SU-DHL-6 (cell line): ENCODE data around the gene NADK.

Source experiments
- EZH2phosphoT487 ChIP-seq: fragments of 200-600 bp; sonication (generic), shearing (Covaris generic); conservative IDR thresholded peaks from 2 replicates; pipeline ENCODE4 v1.6.1; 2018; ENCODE audit warnings: mild to moderate bottlenecking, antibody characterized with exemption, low read length, moderate library complexity, mixed read lengths
- TF ChIP-seq, protein P1 (sequence below): fragments of 200-600 bp; sonication (generic); IDR thresholded peaks from one replicate; pipeline ENCODE4 v1.5.1; 2017; ENCODE audit warnings: antibody characterized with exemption, mild to moderate bottlenecking, low read length, moderate library complexity; ENCODE audit not compliant: insufficient read depth, poor library complexity, severe bottlenecking

DNA sequence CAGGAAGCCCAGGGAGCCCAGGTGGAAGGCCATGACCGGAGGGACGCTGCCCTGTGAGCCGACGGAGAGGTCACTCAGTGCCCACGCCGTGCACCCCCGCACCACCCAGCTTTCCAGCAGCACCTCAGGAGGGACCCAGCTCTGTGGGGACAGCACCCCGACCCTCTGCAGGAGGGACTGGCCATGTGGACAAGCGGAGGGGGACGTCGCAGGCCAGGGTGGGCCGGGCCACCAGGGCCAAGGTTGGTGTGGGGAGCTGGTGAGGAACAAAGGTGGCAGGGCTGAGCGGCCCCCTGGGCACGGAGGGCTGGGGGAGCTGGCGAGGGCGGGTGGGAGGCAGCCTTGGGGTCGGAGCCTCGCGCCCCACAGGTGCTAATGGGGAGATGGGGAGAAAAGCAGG is 22.8 kb downstream of the NADK start:
- TF ChIP-seq EZH2phosphoT487, result no peak
- TF ChIP-seq, protein P1, sequence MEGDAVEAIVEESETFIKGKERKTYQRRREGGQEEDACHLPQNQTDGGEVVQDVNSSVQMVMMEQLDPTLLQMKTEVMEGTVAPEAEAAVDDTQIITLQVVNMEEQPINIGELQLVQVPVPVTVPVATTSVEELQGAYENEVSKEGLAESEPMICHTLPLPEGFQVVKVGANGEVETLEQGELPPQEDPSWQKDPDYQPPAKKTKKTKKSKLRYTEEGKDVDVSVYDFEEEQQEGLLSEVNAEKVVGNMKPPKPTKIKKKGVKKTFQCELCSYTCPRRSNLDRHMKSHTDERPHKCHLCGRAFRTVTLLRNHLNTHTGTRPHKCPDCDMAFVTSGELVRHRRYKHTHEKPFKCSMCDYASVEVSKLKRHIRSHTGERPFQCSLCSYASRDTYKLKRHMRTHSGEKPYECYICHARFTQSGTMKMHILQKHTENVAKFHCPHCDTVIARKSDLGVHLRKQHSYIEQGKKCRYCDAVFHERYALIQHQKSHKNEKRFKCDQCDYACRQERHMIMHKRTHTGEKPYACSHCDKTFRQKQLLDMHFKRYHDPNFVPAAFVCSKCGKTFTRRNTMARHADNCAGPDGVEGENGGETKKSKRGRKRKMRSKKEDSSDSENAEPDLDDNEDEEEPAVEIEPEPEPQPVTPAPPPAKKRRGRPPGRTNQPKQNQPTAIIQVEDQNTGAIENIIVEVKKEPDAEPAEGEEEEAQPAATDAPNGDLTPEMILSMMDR, result no peak
